Measurements from ENCODE around the gene LHX3. TPM values are rescaled to one million over a fixed set of nuclear protein-coding genes. Genes with fewer than 3 reads are reported as not detected.

LHX3 gene
- total RNA-seq, 1 experiment from 2014 or later = not detected

DNA sequence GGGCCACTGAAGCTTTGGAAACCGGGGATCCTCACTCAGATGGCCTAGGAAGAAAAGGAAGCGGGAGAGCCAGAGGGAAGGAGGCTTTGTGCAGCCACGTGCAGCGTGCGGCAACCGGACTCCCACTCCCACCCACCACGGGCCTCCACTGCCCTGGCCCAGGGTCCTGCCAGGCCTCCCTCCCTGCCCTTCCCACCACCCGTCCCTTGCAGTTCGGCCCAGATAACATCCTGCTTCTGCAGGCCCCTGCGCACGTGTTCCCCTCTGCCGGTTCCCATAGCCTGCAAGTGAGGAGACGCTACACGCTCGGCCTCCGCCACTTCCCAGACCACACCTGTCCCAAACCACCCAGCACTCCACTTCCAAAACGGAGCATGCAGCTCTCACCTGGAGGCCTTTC is 4.3 kb upstream of the LHX3 start:
- Histone ChIP-seq H4K20me1 (ENCODE audit: control insufficient read depth, insufficient read depth, insufficient read length) (no peaks in the 10 kb centered on the region), H3K79me1 (ENCODE audit: insufficient read depth, low read depth, low read length, poor library complexity, severe bottlenecking) (no peaks in the 10 kb centered on the region), H3K27ac (ENCODE audit: insufficient read length, low read depth, low read length) (no peak overlapping the region), H2BK12ac (ENCODE audit: insufficient read length, low read depth, low read length) (no peak overlapping the region), H3T11ph (ENCODE audit: low read length) (no peak overlapping the region), H2AFZ (ENCODE audit: low read length) (no peak overlapping the region), H3K18ac (ENCODE audit: insufficient read length, low read depth, low read length) (no peak overlapping the region), H2BK15ac (ENCODE audit: low read depth, low read length) (no peak overlapping the region), H3K4ac (ENCODE audit: low read depth, low read length) (no peak overlapping the region), H4K8ac (replicated peaks; ENCODE audit: insufficient read length, low read depth, low read length) (no peak overlapping the region), H2AK5ac (ENCODE audit: insufficient read length, low read length) (no peak overlapping the region), H3K14ac (ENCODE audit: insufficient read depth, low read length) (no peak overlapping the region), H2BK5ac (ENCODE audit: insufficient read length, low read length) (no peak overlapping the region), H3K9me3 (ENCODE audit: control insufficient read depth, low read depth, low read length) (no peaks in the 10 kb centered on the region), H3K23me2 (ENCODE audit: insufficient read length, low read depth, low read length, poor library complexity, severe bottlenecking) (no peaks in the 10 kb centered on the region), H4K5ac (ENCODE audit: insufficient read length, low read depth, low read length) (no peak overlapping the region), H3K23ac (ENCODE audit: insufficient read length, low read depth, low read length) (no peak overlapping the region), H4K91ac (ENCODE audit: insufficient read length, low read depth, low read length) (no peak overlapping the region), H3K27me3 (ENCODE audit: insufficient read depth, low read length) (peaks cover 10% of the 10 kb centered on the region; the same call in 1 of the 2 replicates), H3K4me1 (ENCODE audit: insufficient read depth, low read length) (no peaks in the 10 kb centered on the region), H3K56ac (ENCODE audit: insufficient read length, low read depth, low read length) (no peak overlapping the region), H2BK120ac (ENCODE audit: low read depth, low read length, poor library complexity, severe bottlenecking) (no peak overlapping the region), H3K79me2 (ENCODE audit: insufficient read depth, low read length) (no peaks in the 10 kb centered on the region), H3K9ac (ENCODE audit: extremely low read depth, insufficient read length, low read length) (no peak overlapping the region), H3K4me2 (ENCODE audit: insufficient read depth, insufficient read length, low read length) (no peak overlapping the region), H2BK20ac (ENCODE audit: low read depth, low read length, poor library complexity, severe bottlenecking) (no peak overlapping the region)
- Mint-ChIP-seq H3K36me3 (ENCODE audit: insufficient read depth in 1 of 3, low read depth in 3 of 3) (peaks cover 22 to 44% (median 42%) of the 10 kb centered on the region in 3 experiments), H3K27me3 (ENCODE audit: low read depth) (peaks cover 23% of the 10 kb centered on the region), H3K27ac (no peak overlapping the region), H3K4me1 (peaks cover 0 to 9% of the 10 kb centered on the region in 2 experiments; a peak in 1 of 4 replicates), H3K9me3 (no peaks in the 10 kb centered on the region), H3K4me3 (no peak overlapping the region; a peak in 1 of 5 replicates)
- TF ChIP-seq, protein P1, sequence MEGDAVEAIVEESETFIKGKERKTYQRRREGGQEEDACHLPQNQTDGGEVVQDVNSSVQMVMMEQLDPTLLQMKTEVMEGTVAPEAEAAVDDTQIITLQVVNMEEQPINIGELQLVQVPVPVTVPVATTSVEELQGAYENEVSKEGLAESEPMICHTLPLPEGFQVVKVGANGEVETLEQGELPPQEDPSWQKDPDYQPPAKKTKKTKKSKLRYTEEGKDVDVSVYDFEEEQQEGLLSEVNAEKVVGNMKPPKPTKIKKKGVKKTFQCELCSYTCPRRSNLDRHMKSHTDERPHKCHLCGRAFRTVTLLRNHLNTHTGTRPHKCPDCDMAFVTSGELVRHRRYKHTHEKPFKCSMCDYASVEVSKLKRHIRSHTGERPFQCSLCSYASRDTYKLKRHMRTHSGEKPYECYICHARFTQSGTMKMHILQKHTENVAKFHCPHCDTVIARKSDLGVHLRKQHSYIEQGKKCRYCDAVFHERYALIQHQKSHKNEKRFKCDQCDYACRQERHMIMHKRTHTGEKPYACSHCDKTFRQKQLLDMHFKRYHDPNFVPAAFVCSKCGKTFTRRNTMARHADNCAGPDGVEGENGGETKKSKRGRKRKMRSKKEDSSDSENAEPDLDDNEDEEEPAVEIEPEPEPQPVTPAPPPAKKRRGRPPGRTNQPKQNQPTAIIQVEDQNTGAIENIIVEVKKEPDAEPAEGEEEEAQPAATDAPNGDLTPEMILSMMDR (conservative IDR thresholded peaks at IDR 0.05) = no peak
- WGBS (ENCODE audit: extremely low coverage, insufficient read length, low lambda C conversion rate) = no CpG with 5 or more reads among the region's 17 CpGs
- no peak for DNase-seq

Data from H9 (cell line).